OCI-LY3 (cell line): Measurements from ENCODE around the gene PEMT.

Source experiments
- CTCF ChIP-seq: fragments of 200-600, 300-600 bp; sonication (generic); IDR thresholded peaks from 2 replicates; pipeline ENCODE4 v1.5.1; 2014; ENCODE audit warnings: antibody characterized with exemption, low read length, low read depth
- EZH2phosphoT487 ChIP-seq: fragments of 200-600 bp; shearing (Covaris generic); IDR thresholded peaks from 2 replicates; pipeline ENCODE4 v1.6.1; 2018; ENCODE audit warnings: antibody characterized with exemption, mixed run types, low read depth

GRCh38 chr17:17527956-17528500, 63.5 kb downstream of the PEMT start:
- TF ChIP-seq CTCF (no peak), EZH2phosphoT487 (no peak)
